GM15510 (cell line): Measurements from ENCODE around the gene PDE6C.

Experiments
- POLR2A ChIP-seq: IDR thresholded peaks from 3 replicates; pipeline ENCODE4 v1.6.1; 2011; ENCODE audit warnings: borderline replicate concordance; ENCODE audit not compliant: insufficient read length; ENCODE audit errors: extremely low read depth

PDE6C gene

GRCh38 chr10:93612311-93612710 lies at the start of gene PDE6C:
PDE6C (plus strand) TSS chr10:93612537; CDS start chr10:93612726, 189 bp downstream.
- no peak for TF ChIP-seq POLR2A

GRCh38 chr10:93565446-93565845 lies 46.9 kb upstream of the PDE6C start:
- no peak for TF ChIP-seq POLR2A

GRCh38 chr10:93566435-93567276 lies 45.7 kb upstream of the PDE6C start, which contains the start of gene FFAR4:
FFAR4 (plus strand) TSS chr10:93566665; CDS start chr10:93566721, 56 bp downstream.
- TF ChIP-seq POLR2A: no peak

GRCh38 chr10:93567277-93568104 lies 44.8 kb upstream of the PDE6C start:
- no peak for TF ChIP-seq POLR2A

- no peak for TF ChIP-seq POLR2A
Measured at GRCh38 chr10:93568105-93568390, 44.3 kb upstream of the PDE6C start.

GRCh38 chr10:93570383-93570782 lies 42.0 kb upstream of the PDE6C start:
- no peak for TF ChIP-seq POLR2A

- TF ChIP-seq POLR2A: no peak
Measured at GRCh38 chr10:93572606-93573005, 39.7 kb upstream of the PDE6C start.

- TF ChIP-seq POLR2A: no peak
Measured at GRCh38 chr10:93573051-93573909, 39.1 kb upstream of the PDE6C start.

GRCh38 chr10:93573924-93574323 lies 38.4 kb upstream of the PDE6C start:
- TF ChIP-seq POLR2A: no peak

- no peak for TF ChIP-seq POLR2A
Measured at GRCh38 chr10:93576888-93577287, 35.4 kb upstream of the PDE6C start.

GRCh38 chr10:93577565-93577964 lies 34.8 kb upstream of the PDE6C start:
- TF ChIP-seq POLR2A: no peak

GRCh38 chr10:93579089-93579488 lies 33.2 kb upstream of the PDE6C start:
- no peak for TF ChIP-seq POLR2A

- TF ChIP-seq POLR2A: no peak
Measured at GRCh38 chr10:93579985-93580711, 32.2 kb upstream of the PDE6C start.

- no peak for TF ChIP-seq POLR2A
Measured at GRCh38 chr10:93580828-93581227, 31.5 kb upstream of the PDE6C start.
